RWPE2 (cell line): Measurements from ENCODE around the gene WNT1.

Experiments
- ATAC-seq: fragments of 200-7000 bp; cut with Tn5 transposase; 3 replicates; pipeline ENCODE4 v1.9.1; 2021; ENCODE audit warnings: low read depth
- DNase-seq: peaks from one replicate; pipeline ENCODE4 v3.0.0-alpha.2; 2020; ENCODE audit warnings: low spot score
- H3K27ac ChIP-seq: fragments of 450-650 bp; 2 replicates; pipeline ENCODE4 v1.5.1; 2017; ENCODE audit warnings: mild to moderate bottlenecking; ENCODE audit not compliant: poor library complexity, severe bottlenecking
- H3K27me3 ChIP-seq: fragments of 250-450 bp; sonication (Bioruptor Pico); 2 replicates; pipeline ENCODE4 v1.5.1; 2021; ENCODE audit warnings: mild to moderate bottlenecking, moderate library complexity; ENCODE audit not compliant: insufficient read depth, poor library complexity, severe bottlenecking
- H3K36me3 ChIP-seq: fragments of 250-450 bp; sonication (Bioruptor Pico); 2 replicates; pipeline ENCODE4 v1.5.1; 2020; ENCODE audit warnings: low read depth, mild to moderate bottlenecking, moderate library complexity
- H3K4me1 ChIP-seq: fragments of 250-450 bp; sonication (Bioruptor Pico); 2 replicates; pipeline ENCODE4 v1.5.1; 2021; ENCODE audit warnings: mild to moderate bottlenecking, moderate library complexity; ENCODE audit not compliant: insufficient read depth, poor library complexity, severe bottlenecking
- H3K4me3 ChIP-seq: fragments of 250-450 bp; sonication (Bioruptor Pico); 2 replicates; pipeline ENCODE4 v1.5.1; 2021; ENCODE audit warnings: mild to moderate bottlenecking, moderate library complexity; ENCODE audit not compliant: severe bottlenecking
- H3K9me3 ChIP-seq: fragments of 250-450 bp; sonication (Bioruptor Pico); 2 replicates; pipeline ENCODE4 v1.5.1; 2021; ENCODE audit warnings: mild to moderate bottlenecking, moderate library complexity; ENCODE audit not compliant: severe bottlenecking
- CTCF ChIP-seq: fragments of 450-650 bp; IDR thresholded peaks from one replicate; pipeline ENCODE4 v1.5.1; 2017; ENCODE audit warnings: mild to moderate bottlenecking, moderate library complexity; ENCODE audit not compliant: poor library complexity, severe bottlenecking

WNT1 gene

DNA sequence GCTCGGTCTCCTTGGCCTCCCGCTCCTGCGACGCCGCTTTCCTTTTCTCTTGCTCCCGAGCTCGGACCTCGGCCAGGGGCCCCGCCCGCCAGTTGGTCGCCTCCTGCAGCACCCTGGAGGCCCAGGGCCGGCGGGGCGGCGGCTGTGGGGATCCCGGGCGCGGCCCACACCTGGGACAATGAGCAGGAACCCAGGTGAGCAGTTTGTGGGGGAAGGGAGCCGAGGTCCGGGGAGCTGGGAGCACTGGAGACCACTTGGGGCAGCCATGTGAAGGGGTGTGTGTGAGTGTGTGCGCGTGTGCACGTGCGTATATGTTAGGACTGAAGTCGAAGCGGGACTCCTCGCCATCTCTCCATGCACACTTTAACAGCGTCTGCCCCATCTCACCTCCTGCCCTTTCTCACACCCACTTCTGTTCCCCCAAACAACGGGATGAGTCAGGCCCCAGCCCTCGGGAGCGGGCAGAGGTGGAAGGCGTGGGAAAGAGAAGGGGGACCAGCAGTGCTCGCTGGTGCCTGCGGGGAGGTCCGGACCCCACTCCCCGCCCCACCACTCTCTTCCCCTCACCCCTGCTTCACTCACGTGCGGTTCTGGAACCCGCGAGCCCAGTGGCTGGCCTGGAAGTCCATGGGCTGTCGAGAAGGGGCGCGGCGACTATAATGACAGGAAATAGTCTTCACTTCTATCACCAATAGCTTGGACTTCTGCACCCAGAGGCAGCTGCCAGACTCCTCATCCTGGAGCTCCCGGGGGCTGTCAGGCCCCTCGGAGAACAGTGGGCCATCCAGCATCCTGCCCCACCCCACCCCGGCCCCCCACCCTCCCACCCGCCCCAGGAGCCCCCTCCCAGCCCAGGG is 20.6 kb downstream of the WNT1 start:
- H3K27ac ChIP-seq = no peak overlapping the region
- ATAC-seq (peak; percentile 40), DNase-seq (no peak)
- peaks cover 25% of the 10 kb centered on the region for H3K36me3 ChIP-seq
- TF ChIP-seq CTCF = no peak
- peaks cover 14% of the 10 kb centered on the region for H3K27me3 ChIP-seq
- no peaks in the 10 kb centered on the region for H3K9me3 ChIP-seq
- no peaks in the 10 kb centered on the region for H3K4me1 ChIP-seq
- peak overlapping the region; percentile 32 for H3K4me3 ChIP-seq

DNA sequence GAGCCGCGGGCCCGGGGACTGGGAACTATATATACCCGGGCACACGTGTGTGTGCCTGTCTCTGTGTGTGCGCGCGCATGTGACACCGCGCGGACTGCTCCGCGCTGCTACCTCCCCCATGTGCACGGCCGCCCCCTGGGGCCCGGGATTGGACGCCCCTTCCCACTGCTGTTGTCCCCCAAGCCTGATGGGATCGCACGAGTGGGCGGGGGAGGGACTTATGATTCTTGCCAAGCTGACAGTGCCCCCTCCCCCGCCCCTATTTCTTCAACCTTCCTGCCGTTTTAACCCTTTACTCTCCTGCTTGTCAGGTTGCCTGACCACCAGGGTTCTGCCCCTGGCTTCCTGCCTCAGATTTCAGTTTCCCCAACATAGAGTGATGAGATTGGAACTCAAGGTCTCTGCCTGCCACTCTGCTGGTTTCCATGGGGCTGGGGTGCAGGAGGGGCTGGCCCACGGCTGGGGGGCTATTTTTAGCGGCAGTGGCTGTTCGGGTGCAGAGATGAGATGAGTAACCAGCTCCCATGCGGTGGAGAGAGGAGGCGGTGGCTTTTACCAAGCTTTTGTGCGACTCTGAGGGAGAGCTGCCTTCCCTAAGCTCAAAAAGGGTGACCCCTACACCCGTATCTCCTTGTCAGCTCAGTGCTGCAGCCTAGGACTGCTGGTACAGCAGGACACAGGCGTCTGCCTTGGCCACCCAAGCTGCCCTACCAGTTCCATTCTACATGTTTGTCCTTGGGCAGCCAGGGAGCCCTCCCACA is 21.4 kb downstream of the WNT1 start, which contains the start of gene DDN:
Gene DDN, minus strand, starts transcription at position 5 of the 761 bp plus-strand sequence. CDS start 88 bp downstream, outside the sequence.
- DNase-seq (no peak), ATAC-seq (peak; percentile 30; the same call in 2 of the 3 replicates)
- H3K9me3 ChIP-seq = no peaks in the 10 kb centered on the region
- H3K4me1 ChIP-seq = no peaks in the 10 kb centered on the region
- peaks cover 33% of the 10 kb centered on the region for H3K36me3 ChIP-seq
- peak within 1 kb of the TSS; percentile 32 for H3K4me3 ChIP-seq
- no peak for TF ChIP-seq CTCF
- peaks cover 14% of the 10 kb centered on the region for H3K27me3 ChIP-seq
- H3K27ac ChIP-seq = no peak within 1 kb of the TSS

- Histone ChIP-seq H3K27me3 (peaks cover 14% of the 10 kb centered on the region), H3K27ac (no peak overlapping the region), H3K36me3 (peaks cover 41% of the 10 kb centered on the region), H3K9me3 (no peaks in the 10 kb centered on the region), H3K4me1 (no peaks in the 10 kb centered on the region), H3K4me3 (no peak overlapping the region)
- DNase-seq (no peak), ATAC-seq (no peak)
- no peak for TF ChIP-seq CTCF
Measured at GRCh38 chr12:49000346-49000745, 22.2 kb downstream of the WNT1 start.

DNA sequence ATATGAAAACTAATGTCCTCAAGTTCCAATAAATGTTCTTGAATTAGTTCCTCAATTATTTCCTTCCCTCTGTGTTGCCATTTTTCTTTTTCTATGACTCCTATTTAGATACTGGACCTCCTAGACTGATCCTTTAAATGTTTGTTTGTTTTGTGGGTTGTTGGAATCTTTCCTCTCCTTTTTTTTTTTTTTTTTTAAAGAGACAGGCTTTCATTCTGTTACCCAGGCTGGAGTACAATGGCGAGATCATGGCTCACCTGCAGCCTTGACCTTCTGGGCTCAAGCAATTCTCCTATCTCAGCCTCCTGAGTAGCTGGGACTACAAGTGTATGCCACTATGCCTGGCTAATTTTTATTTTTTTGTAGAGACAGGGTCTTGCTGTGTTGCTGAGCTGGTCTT is 30.8 kb downstream of the WNT1 start:
- no peak overlapping the region for H3K27ac ChIP-seq
- TF ChIP-seq CTCF = no peak
- H3K4me1 ChIP-seq = no peaks in the 10 kb centered on the region
- H3K4me3 ChIP-seq = no peak overlapping the region
- peaks cover 60% of the 10 kb centered on the region for H3K36me3 ChIP-seq
- no peaks in the 10 kb centered on the region for H3K27me3 ChIP-seq
- H3K9me3 ChIP-seq = no peaks in the 10 kb centered on the region
- DNase-seq = no peak
- ATAC-seq = no peak
